HL-60/S4 treated with phorbol 12-myristate 13-acetate at 8.2 ng/mL for 4 days and 3 days (cell line): ENCODE results near the gene SMG6.

Experiments used
- in situ Hi-C: fragments of 300-500 bp; cut with MboI; formaldehyde crosslinking; loops from 2 replicates; pipeline ENCODE4 v1.15.0; 2022; ENCODE audit warnings: low sequenced_read_pairs

Gene SMG6

GRCh38 chr17:2054512-2055291, 248.9 kb downstream of the SMG6 start, which contains the start of gene HIC1:
TSS of gene HIC1 (plus strand) at chr17:2055103. CDS start at chr17:2056691, 1,588 bp downstream.
- in situ Hi-C loops = loop anchor here (25.0 kb wide), 1 partner anchor 183 kb away; no protein-coding TSS in a partner anchor

- in situ Hi-C loops = loop anchor here (25.0 kb wide), 1 partner anchor 183 kb away; no protein-coding TSS in a partner anchor
Observed at GRCh38 chr17:2054262-2054511, 249.4 kb downstream of the SMG6 start.

GRCh38 chr17:2053380-2054261, 250.0 kb downstream of the SMG6 start:
- in situ Hi-C loops = loop anchor here (25.0 kb wide), 1 partner anchor 184 kb away; no protein-coding TSS in a partner anchor

GRCh38 chr17:2051933-2052559, 251.5 kb downstream of the SMG6 start:
- in situ Hi-C loops = loop anchor here (25.0 kb wide), 1 partner anchor 185 kb away; no protein-coding TSS in a partner anchor

- in situ Hi-C loops = loop anchor here (25.0 kb wide), 1 partner anchor 186 kb away; no protein-coding TSS in a partner anchor
Observed at GRCh38 chr17:2051061-2051932, 252.3 kb downstream of the SMG6 start.

- in situ Hi-C loops = loop anchor here (25.0 kb wide), 1 partner anchor 187 kb away; no protein-coding TSS in a partner anchor
Observed at GRCh38 chr17:2050300-2051060, 253.1 kb downstream of the SMG6 start.

- in situ Hi-C loops = loop anchor here (25.0 kb wide), 1 partner anchor 188 kb away; no protein-coding TSS in a partner anchor
Observed at GRCh38 chr17:2049333-2050299, 254.0 kb downstream of the SMG6 start.

- in situ Hi-C loops = no loop called here
Observed at GRCh38 chr17:2048805-2049204, 254.8 kb downstream of the SMG6 start.

GRCh38 chr17:2047590-2047989, 256.0 kb downstream of the SMG6 start:
- in situ Hi-C loops = no loop called here

GRCh38 chr17:2044263-2044894, 259.2 kb downstream of the SMG6 start:
- in situ Hi-C loops = no loop called here

GRCh38 chr17:2043785-2044184, 259.8 kb downstream of the SMG6 start:
- in situ Hi-C loops = no loop called here

- in situ Hi-C loops = no loop called here
Observed at GRCh38 chr17:2042933-2043332, 260.7 kb downstream of the SMG6 start.

- in situ Hi-C loops = no loop called here
Observed at GRCh38 chr17:2042390-2042847, 261.2 kb downstream of the SMG6 start.

- in situ Hi-C loops = no loop called here
Observed at GRCh38 chr17:2041561-2042389, 261.8 kb downstream of the SMG6 start, which contains the start of gene OVCA2. TSS of gene OVCA2 (plus strand) at chr17:2042022. CDS start at chr17:2042048, 26 bp downstream.

- in situ Hi-C loops = no loop called here
Observed at GRCh38 chr17:2040942-2041560, 262.5 kb downstream of the SMG6 start.

GRCh38 chr17:2040219-2040827, 263.3 kb downstream of the SMG6 start:
- in situ Hi-C loops = no loop called here
